GM18867 (cell line): ENCODE results near the gene GFAP.

ENCODE experiments used
- ATAC-seq: cut with Tn5 transposase; IDR thresholded peaks from one replicate; pipeline ENCODE4 v1.9.1; 2021; ENCODE audit warnings: mild to moderate bottlenecking, moderate library complexity; ENCODE audit not compliant: unreplicated experiment

GFAP gene

DNA sequence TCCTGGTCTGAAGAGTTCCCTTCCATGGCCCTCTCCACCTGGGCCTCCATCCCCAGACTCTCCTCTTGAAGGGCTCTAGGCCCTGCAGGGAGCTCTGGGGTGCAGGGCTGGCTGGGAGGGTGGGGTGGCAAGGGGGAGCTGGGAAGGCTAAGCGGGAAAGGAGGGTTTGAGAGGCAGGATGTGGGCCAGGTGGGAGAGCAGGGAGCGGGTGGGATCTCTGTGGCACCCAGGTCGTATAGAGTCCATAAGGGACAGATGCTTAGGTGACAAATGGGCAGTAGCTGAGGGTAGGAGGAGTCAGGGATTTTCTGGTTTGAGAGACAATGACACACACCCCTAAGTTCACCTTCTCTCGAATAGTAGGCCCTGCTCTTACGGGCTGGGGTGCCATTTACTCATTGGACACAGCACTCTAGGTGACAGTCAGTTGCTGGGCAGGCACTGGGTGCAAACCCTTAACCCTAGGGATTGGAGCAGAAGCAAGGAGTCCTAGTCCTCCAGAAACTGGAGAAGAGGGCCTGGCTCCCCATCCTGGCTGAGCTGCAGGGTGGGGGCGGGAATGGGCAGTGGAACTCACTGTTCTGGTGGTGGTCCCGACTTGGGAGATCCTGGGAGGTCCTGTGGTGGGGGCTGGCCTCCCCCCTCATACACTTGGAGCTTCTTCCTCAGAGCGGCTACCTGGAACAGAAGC, 16.9 kb upstream of the GFAP start:
- no peak for ATAC-seq

DNA sequence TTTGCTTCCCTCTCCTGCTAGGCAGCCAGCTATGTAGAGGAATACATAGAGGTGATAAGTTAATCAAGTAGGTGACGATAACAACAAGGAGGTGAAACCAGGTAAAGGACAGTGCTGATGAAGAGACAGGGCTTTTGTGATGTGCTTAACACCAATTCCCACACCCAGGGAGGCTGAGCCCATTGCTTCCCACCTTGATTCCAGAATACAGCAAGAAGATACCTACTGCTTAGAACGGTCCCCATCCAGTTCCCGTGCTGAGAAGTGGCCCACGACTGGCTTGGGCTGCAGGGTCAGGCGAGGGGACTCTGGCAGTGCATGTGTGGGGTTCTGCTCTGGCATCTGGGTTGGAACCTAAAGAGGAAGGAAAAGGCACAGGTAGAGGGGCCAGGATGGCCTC, 16.1 kb upstream of the GFAP start:
- no peak for ATAC-seq

DNA sequence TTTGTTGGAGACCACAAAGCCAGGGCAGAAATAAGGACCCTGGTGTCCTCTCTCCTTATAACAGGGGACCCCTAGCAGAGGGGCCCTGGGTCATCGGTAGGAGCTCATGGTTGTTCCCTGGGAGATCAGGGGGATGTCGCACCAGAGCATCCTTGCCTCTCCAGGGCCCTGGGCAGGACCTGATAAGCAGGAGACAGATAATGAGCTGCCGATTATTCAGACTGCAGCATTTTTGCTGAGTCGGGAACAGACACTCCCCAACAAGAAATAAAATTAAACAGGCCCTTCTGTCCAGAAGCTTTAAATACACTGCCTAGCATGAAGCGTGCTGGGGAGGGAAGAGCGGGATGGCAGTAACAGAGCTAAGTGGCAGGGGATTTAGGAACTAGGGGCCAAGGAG, 15.4 kb upstream of the GFAP start:
- no peak for ATAC-seq

DNA sequence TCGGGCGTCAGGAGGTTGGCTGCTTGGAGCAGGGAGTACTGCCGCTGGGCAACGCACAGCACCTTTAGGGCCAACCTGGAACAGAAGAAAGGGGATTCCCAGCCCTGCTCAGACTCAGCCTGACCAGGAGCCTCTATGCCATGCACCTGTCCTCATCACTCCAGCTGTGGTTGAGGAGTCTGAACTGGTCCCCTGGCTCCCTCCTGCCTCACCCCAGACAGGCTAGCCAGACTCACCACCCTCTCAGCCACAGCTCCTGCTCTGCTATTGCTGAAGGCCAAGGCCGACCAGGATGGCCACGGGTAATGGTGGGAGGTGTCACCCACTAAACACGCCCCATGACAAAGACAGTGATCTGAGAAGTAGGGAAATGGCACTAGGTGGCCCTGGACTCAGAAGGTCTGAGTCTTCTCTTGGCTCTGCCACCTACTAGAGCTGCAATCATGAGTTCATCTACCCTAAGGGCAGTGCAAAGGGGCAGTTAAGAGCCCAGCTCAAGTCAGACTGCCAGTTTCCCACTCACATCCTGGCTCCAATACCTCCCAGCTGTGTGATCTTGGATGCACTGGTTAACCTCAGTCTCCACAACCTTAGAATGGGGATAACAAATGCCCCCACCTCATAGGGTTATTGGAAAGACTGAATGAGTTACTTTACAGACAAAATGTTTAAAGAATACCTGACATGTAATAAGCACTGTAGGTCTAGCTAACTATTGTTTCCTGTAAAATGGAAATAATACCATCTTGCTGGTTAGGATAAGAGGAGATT, 13.8 kb upstream of the GFAP start:
- no peak for ATAC-seq

DNA sequence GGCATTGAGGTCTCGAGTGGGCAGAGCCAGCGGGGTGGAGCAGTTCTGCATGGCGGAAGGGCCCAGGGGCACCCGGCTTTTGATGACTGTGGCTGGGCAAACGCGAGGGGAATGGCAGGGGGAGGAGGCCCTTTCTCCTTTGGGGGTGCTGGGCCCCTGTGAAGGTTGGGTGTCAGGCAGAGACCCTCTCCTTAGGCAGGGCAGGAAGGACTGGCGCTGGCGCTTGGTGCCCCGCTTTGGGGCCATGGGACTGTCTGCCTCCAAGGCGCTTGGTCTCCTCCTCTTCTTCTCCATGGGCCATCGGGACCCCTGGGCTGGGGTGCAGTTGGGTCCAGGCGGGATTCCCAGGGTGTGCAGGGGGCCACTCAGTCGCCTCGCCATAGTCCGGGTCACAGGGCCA, 12.8 kb upstream of the GFAP start:
- no peak for ATAC-seq

DNA sequence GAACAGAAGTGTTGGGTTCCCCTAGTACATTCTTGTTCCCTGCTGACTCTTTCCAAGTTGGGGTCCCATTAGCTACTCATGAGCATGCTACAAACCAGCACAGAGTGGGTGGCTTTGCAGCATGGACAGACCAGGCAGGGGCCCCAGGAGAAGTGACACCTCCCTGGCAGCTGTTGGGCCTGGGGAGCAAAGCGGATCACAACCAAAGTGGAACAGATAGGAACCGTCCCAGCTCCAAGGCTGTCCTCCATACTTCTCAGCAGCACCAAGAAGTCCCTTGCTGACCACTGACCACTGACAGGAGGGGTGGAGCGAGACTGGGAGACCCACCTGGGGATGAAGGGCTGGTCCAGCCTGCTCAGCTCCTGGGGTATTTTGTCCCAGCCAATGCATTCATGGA, 12.4 kb upstream of the GFAP start:
- ATAC-seq, result no peak

DNA sequence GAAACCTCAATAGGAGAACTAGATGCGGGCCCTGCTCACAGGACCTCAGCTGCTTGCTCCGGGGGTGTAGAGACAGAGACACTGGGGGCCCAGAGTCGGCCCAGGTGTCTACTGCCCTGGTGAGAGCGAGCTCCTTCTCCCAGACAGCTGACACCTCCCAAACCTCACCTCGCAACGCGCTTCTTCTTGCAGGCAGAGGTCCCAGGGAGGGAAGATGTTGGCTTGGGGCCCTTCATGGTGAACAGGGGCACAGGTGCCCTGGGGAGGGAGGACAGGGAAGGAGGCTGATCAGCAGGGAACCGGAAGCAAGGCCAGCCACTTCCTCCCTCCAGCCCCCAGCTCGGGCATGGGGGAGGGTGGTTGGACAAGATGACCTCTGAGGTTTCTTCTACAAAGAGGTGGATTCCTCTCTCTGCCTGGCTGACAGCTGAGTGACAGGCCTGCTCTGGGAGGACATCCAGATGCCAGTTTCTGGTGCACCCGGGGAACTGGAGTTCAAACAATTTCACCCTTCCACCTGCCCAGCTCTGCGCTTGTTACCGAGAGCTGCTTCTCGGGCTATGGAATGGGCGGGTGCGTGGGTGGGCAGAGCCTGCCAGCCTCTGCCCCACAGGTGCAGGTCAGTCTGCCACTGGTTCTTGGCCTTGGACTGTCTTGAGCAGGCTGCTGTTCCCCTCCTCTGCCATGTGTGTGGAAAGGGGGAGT, 11.7 kb upstream of the GFAP start:
- ATAC-seq, result no peak

DNA sequence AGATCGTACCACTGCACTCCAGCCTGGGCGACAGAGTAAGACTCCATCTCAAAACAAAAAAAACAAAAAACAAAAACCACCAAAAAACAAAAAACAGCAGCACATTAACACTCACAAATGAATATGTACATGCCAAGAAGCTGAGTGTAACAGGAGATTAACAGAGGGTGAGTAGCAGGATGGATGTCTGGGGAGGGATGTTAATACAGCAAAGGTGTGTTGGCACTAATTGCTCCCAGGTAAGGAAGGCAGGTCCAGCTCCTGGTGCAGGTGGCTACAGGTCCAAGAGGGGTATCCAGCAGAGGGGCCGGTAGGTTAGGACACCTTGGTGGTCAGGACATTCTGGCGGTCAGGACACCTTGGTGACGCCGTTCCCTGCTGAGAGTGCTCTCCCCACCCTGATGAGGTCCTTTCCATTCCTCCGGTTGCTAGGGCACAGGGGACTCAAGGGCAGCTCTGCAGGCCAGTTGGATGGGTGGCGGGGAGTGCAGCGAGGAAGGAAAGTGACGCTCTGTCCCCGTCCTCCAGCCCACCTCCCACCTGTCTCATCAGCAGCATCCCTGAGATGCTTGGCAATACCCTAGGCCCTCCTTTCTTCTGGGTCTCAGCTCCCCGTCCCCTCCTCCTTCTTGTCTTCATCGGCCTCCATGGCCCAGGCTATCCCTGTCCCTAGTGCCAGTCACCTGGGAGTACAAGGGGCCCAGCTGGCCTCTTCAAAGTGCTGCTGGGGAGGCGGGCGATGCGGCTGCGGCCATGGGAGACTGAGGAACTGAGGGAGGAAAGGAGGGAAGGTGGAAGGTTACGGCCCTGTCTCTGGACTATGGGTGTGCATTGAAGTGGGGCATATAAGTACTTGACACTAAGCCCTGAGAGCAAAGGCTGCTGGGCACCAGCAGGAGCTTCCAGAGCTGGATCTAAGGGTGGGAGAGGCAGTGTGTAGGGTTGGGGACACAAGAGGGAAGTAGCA, 10.7 kb upstream of the GFAP start:
- ATAC-seq, result no peak

DNA sequence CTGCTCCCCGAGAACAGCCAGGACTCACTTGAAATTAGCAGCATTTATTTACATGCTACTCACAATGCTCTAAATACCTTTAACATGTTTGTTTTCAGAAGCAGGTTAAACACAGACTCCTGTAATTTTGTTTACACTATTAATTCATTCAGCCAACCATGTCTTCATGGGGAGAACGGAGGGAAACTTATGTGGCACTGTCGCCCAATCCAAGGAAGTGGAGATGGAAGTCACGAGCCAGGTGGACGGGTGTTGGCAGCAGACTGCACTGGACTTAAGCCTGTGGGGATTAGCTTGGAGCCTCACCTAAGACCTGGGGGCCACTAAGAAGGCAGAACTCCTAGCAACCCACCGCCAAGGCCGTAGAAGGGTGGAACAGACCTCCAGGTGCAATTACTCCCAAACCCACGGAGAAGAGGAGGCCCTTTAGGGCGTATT, 8.8 kb upstream of the GFAP start:
- ATAC-seq, result no peak

DNA sequence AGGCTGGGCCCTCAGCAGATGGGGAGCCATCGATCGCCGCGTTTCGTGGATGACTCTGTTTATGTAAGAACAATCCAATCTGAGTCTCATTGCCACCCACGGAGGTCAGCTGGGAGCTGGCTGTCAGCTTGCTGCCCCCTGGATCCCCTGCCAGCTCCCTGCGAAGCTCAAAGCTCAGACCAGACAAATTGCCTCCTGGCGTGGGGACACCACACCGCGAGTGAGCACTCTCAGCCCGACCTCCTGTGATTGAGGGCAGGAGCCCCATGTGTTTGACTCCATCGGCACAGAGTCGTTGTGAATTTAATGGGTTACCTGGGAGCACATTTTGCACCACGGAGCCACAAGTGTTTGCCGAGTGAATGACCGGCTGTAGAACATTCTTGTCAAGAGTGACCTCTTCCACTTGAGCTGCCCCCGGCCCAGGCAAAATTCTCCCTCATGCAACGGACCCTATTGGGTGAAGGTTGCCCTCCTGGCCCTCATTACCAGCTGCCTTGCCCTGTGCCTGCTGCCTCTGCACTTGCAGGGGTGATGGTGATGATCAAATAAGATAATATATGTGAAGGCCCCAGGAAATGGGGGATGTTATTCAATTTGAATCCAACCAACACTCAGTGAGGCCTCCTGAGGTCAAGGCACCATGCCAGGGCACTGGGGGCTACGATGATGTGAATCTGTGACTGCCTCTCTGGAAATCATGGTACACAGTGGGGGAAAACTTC, 7.6 kb upstream of the GFAP start:
- no peak for ATAC-seq

DNA sequence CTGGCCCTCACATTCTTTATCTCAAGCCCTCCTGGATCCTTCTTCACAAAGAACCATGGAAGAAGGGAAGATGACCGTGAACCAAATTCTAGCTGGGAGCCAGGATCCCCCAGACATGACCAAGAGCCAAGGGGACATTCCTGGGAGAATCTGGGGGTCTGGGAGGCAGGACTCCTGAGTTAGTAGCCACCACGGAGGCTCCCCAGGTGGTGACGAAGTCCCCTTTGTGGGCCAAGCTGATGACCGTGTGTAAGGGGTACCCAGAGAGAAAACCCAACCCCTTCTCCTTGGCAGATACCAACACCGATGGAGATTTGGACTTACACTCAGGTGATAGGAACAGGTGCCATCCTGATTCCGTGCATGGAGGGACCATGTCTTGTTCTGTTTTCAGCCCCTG, 6.8 kb upstream of the GFAP start:
- ATAC-seq, result no peak

DNA sequence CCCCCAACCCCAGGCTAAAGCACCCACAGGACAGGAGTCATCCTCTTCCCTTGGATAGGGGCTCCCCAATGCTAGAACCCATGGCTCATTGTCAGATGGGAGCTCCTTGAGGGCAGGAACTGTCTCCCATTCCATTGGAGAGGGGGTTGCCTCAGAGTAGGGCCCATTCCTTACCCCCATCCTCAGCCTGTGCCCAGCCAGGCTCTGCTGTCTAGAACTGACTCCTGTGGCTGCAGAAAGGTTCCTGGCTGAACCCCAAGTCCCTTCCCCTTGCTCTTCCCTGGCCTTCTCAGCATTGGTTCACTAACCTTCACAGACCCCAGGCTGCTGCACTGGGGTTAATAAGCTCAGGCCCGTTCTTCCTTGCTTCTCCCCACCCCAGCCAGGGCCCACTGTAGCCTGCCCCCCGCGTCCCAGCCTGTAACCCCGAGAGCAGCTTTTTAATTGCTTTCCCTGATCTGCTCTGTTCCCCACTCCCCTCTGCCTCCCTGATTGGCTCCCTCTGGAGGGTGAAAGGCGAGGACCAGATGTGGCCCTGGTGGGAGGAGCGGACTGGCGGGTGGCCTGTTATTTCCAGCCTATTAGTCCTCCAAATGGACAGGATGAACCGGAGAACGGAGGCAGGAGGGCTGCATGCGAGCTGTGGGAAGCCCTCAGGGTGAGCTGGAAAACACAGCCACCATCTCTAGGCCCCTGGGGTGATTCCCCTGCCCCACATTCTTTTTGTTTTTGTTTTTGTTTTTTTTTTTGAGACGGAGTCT, 6.0 kb upstream of the GFAP start:
- no peak for ATAC-seq

DNA sequence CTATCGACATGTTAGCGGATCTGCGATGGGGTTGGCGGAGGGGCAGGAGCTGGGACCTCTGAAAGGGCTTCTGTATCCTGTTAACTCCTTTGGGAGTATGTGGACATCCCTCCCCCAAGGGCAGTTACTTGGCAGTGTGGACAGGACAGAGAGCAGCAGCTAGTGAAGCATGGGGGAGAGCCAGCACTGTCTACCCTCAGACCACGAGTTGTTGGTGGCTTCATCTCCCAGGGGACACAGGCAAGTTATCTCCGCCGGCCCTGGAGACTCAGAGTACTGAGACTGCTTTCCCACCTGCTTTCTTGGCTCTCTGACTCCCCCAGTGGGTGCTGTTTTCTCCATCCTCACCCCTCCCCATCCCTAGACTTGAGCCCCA, 5.3 kb upstream of the GFAP start:
- ATAC-seq, result no peak

DNA sequence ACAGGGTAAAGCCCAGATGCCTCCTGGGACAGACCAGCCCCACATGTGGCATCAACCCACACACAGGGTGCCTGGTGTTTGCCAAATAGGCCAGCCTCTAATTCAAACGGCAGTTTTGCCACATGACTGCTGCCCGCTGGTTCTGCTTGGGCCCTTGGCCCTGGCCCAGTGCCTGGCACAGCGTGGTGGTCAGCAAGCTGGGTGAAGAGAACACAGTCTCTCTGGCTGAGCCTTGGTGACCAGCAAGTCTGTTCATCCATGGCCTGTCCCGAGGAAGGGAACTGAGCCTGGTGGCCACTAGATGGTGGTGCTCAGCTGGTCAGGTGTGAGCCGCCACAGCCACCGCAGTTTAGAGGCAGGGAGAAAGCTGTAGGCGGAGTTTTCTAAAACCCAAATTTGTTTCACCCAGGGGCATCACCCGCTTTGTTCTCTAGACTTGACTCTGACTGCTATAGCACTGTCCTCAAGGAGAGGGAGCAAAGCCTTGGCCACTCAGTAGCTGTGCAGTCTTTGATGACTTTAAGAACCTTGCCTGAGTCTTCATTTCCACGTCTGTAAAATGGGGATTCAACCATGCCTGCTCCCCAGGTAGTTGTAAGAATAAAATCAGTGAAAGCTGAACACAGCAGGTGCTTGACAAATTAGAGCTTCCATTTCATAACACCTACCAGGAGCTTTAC, 4.7 kb upstream of the GFAP start:
- no peak for ATAC-seq

DNA sequence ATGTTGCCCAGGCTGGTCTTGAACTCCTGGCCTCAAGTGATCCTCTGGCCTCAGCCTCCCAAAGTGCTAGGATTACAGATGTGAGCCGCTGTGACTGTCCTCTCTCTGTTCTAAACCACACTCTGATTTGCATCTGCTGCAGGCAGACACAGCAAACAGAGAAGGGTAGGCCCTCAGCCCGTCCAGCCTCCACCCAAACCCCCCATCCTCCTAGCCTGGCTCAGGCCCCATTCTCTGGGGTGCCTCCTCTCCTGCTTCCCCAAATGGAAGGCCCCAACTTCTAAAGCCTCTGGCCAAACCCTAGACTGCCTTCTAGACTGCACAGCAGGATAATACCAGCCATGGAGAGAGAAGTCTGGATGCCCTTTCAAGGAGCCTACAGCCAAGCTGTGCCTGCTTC, 4.1 kb upstream of the GFAP start:
- no peak for ATAC-seq

DNA sequence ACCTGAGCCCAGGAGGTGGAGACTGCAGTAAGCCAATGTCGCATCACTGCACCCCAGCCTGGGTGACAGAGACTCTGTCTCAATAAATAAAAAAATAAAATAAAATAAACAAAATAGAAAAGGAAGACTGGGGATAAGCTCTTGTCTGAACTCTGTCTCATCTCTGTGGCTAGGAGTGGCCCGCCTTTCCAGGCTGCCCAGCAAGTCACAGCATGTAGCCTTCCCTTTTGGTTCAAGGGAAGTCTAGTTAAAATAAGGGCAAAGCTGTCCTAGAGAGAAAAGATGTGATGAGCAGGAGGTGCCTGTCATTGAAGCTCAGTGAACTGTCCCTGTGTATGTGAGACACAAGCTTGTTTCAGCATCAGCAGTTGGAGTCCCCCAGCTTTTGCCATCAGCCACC, 2.7 kb upstream of the GFAP start:
- ATAC-seq, result no peak

DNA sequence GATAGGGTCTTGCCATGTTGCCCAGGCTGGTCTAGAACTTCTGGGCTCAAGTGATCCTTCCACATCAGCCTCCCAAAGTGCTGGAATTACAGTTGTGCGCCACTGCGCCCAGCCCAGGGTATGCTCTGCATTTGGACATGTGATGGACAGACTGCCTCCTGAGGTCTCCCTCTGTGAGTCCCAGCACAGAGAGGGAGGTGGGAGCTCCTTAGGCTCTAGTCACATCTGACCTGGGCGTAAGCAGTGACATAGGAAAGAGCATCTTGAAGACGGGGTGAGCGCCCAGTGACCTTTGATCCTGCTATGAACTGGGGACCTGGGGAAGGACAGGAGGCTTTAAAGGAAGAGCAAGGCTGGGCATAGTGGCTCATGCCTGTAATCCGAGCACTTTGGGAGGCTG, 2.2 kb upstream of the GFAP start:
- ATAC-seq, result no peak

DNA sequence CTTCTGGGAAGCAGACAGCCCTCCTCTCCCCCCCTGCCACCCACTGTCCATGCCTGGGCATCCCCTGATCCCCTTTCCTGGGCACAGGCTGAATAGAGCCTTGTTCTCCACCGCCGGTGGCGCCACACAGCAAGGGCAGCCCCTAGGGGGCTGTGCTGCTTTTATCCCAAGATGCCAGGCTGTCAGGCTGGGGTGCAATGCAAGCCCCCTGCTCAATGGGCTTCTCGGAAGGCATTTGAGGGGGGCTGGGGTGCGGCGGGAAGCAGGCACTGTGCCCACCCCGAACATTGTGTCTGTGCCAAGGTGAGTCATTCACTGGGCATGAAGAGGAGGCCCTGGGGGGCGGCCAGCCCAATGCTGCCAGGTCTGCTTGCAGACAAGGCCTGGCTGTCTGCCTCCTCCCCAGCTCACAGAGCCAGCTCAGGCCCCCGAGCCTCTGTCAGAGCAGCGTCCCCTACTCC, 1.5 kb upstream of the GFAP start:
- no peak for ATAC-seq
